ENCODE data around the gene ZFP28. TPM values are rescaled to one million over a fixed set of nuclear protein-coding genes. Genes with fewer than 3 reads are reported as not detected.

ZFP28 gene
- total and polyA plus RNA-seq, 2 of the 8 experiments (the other 6 are each of a cell fraction or from before 2014, with no cell fraction given), result 1.6 to 4.5 TPM

DNA sequence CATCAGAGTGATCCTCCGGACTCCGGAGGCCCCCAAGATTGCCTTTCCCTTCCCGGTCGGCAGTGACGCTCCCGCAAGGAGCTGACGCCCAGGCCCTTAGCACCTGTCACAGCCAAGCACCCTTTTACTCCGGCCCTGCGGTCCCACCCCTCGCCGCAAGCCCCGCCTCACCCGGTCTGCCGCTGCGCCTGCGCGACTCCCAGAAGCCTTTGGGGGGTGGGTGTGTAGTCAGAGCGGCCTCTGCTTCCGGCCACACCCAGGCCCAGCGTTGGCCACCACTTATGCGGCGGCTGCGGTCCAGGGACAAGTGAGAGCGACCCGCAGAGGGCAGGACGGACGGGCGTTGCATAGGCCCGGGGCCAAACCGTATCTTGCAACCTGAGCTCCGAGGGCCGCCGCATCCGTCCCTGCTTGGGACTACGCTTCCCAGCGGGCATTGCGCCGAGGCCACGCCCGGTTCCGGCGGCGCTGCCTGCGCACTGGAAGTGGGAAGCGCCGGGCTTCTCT lies 441 bp upstream of the ZFP28 start:
- H4K5ac ChIP-seq (ENCODE audit: insufficient read length, low read depth, low read length), result peak overlapping the region; percentile 98
- peak; percentile 46; the same call in 1 of the 2 replicates for TF ChIP-seq PHF8 (conservative IDR thresholded peaks at IDR 0.05; ENCODE audit: low read depth, low read length)
- TF ChIP-seq NRF1 (IDR thresholded peaks at IDR 0.05; ENCODE audit: low read depth, low read length), result peak; percentile 80
- TF ChIP-seq JUND (IDR thresholded peaks at IDR 0.05; ENCODE audit: low read length), result no peak
- no peak for TF ChIP-seq SAP30 (IDR thresholded peaks at IDR 0.05; ENCODE audit: insufficient read depth, insufficient replicate concordance, low read length)
- no peak for TF ChIP-seq BCL11A (IDR thresholded peaks at IDR 0.05; ENCODE audit: low read depth in 2 of 2, low read length in 2 of 2)
- TF ChIP-seq CREB1 (IDR thresholded peaks at IDR 0.05), result peak; percentile 52; the same call in 1 of the 2 replicates
- TF ChIP-seq KDM4A (IDR thresholded peaks at IDR 0.05; ENCODE audit: low read depth, low read length, severe bottlenecking), result peak; percentile 96
- no peak for TF ChIP-seq CHD1 (IDR thresholded peaks at IDR 0.05; ENCODE audit: low read depth, low read length)
- peak; percentile 38; the same call in 1 of the 2 replicates for TF ChIP-seq SIX5 (IDR thresholded peaks at IDR 0.05; ENCODE audit: low read depth, low read length)
- peak; percentile 24; the same call in 1 of the 2 replicates for TF ChIP-seq TAF1 (IDR thresholded peaks at IDR 0.05; ENCODE audit: low read depth, low read length)
- no peak for TF ChIP-seq SRF (IDR thresholded peaks at IDR 0.05; ENCODE audit: low read depth, low read length)

More for the DNA sequence above, 441 bp upstream of the ZFP28 start:
- Histone ChIP-seq H3K79me1 (ENCODE audit: low read depth, low read length) (no peaks in the 10 kb centered on the region), H3K18ac (ENCODE audit: extremely low read depth, low read length) (peak overlapping the region; percentile 71; the same call in 1 of the 2 replicates), H2AK5ac (ENCODE audit: low read depth, low read length) (no peak overlapping the region), H2BK15ac (ENCODE audit: low read length) (no peak overlapping the region), H4K20me1 (replicated peaks in 1 of 2; ENCODE audit: control insufficient read depth in 1 of 2, insufficient read depth in 2 of 2, low read length in 2 of 2) (no peaks in the 10 kb centered on the region), H2BK12ac (ENCODE audit: low read depth, low read length) (no peak overlapping the region), H2BK5ac (ENCODE audit: low read depth, low read length) (no peak overlapping the region; the same call in 1 of the 2 replicates), H3K9me3 (ENCODE audit: insufficient read depth in 2 of 2, low read depth in 1 of 2, low read length in 1 of 2) (peaks cover 17 to 28% of the 10 kb centered on the region in 2 experiments), H3K36me3 (ENCODE audit: control insufficient read depth in 2 of 4, insufficient read depth in 4 of 4, low read length in 3 of 4) (no peaks in the 10 kb centered on the region; a peak in 1 of 8 replicates), H3K4me3 (ENCODE audit: extremely low read depth in 1 of 4, insufficient read depth in 2 of 4, low read depth in 3 of 4, low read length in 4 of 4) (peak overlapping the region; percentile 72 to 94 (median 84)), H3K4me1 (replicated peaks in 1 of 4; ENCODE audit: control insufficient read depth in 3 of 4, insufficient read depth in 4 of 4, low read length in 3 of 4) (peaks cover 0 to 2% (median 0%) of the 10 kb centered on the region in 4 experiments; a peak in 2 of 7 replicates), H3K14ac (ENCODE audit: insufficient read length) (no peak overlapping the region), H3K79me2 (ENCODE audit: control insufficient read depth in 1 of 2, insufficient read depth in 2 of 2, low read length in 2 of 2) (no peaks in the 10 kb centered on the region), H3K4me2 (ENCODE audit: insufficient read depth in 1 of 2, low read depth in 2 of 2, low read length in 2 of 2) (peak overlapping the region; percentile 73 to 85), H3K27me3 (replicated peaks in 1 of 4; ENCODE audit: control insufficient read depth in 3 of 4, extremely low read depth in 1 of 4, insufficient read depth in 3 of 4, low read length in 3 of 4) (no peaks in the 10 kb centered on the region), H2BK120ac (replicated peaks; ENCODE audit: low read depth, low read length) (no peak overlapping the region), H2BK20ac (ENCODE audit: low read length) (no peak overlapping the region), H3K27ac (ENCODE audit: low read depth, low read length) (peak overlapping the region; percentile 84; the same call in 1 of the 2 replicates), H3K4ac (replicated peaks; ENCODE audit: insufficient read length, low read depth, low read length) (no peak overlapping the region), H3K9ac (replicated peaks in 1 of 4; ENCODE audit: extremely low read depth in 1 of 4, low read depth in 3 of 4, low read length in 3 of 4) (peak overlapping the region in 2 of 4 experiments; percentile 46 to 67; a peak in 4 of 7 replicates), H3K23ac (ENCODE audit: insufficient read length) (no peak overlapping the region), H2AFZ (ENCODE audit: low read length) (peak overlapping the region; percentile 95), H3K23me2 (ENCODE audit: low read depth, low read length) (peaks cover 7% of the 10 kb centered on the region; the same call in 1 of the 2 replicates), H3K56ac (replicated peaks; ENCODE audit: insufficient read length, low read depth, low read length) (no peak overlapping the region), H4K8ac (ENCODE audit: extremely low read depth, insufficient read depth, low read length) (peak overlapping the region; percentile 88), H4K91ac (replicated peaks; ENCODE audit: insufficient read length, low read length) (peak overlapping the region; percentile 73)
- ChIA-PET POLR2A (ENCODE audit: partially characterized antibody) (interaction anchor here (1.4 to 2.0 kb wide), 3 partner anchors 29 to 62 kb away, joined by 3 to 8 read pairs (median 8); partner anchors contain the start of gene ZNF667), CTCF (ENCODE audit: partially characterized antibody) (interaction anchor here (1.0 to 1.2 kb wide), 4 partner anchors 10 to 143 kb away, joined by 3 to 5 read pairs (median 4); partner anchors contain the start of gene ZNF471)
- WGBS, 2 experiments (ENCODE audit: extremely low coverage in 1 of 2, insufficient coverage in 1 of 2, insufficient read length in 1 of 2, insufficient replicate concordance in 2 of 2, low coverage in 1 of 2, low lambda C conversion rate in 2 of 2, missing lambda C conversion rate in 1 of 2), result 1% methylated on average over 28 of the region's 46 CpGs; no CpG with 5 or more reads in 1 of the 2 experiments
- no peak for FAIRE-seq
- DNase-seq (ENCODE audit: low read depth in 1 of 2, low spot score in 2 of 2), result peak; percentile 75 to 95
